HG02798 (cell line): Measurements from ENCODE around the gene CHRNA10.

Source experiments
- ATAC-seq: cut with Tn5 transposase; IDR thresholded peaks from one replicate; pipeline ENCODE4 v1.9.1; 2021; ENCODE audit warnings: mild to moderate bottlenecking; ENCODE audit not compliant: unreplicated experiment, poor library complexity

CHRNA10 gene

GRCh38 chr11:3635641-3636375 is 35.4 kb downstream of the CHRNA10 start:
- no peak for ATAC-seq

- ATAC-seq: no peak
Measured at GRCh38 chr11:3632070-3632660, 39.0 kb downstream of the CHRNA10 start.

GRCh38 chr11:3631331-3631730 is 39.9 kb downstream of the CHRNA10 start:
- no peak for ATAC-seq

- ATAC-seq: no peak
Measured at GRCh38 chr11:3627291-3627690, 43.9 kb downstream of the CHRNA10 start.

GRCh38 chr11:3626250-3626960 is 44.8 kb downstream of the CHRNA10 start:
- no peak for ATAC-seq

- ATAC-seq: no peak
Measured at GRCh38 chr11:3623767-3624458, 47.3 kb downstream of the CHRNA10 start.

GRCh38 chr11:3623121-3623520 is 48.1 kb downstream of the CHRNA10 start:
- no peak for ATAC-seq

- no peak for ATAC-seq
Measured at GRCh38 chr11:3622521-3622920, 48.7 kb downstream of the CHRNA10 start.

GRCh38 chr11:3617990-3618389 is 53.2 kb downstream of the CHRNA10 start:
- no peak for ATAC-seq

- ATAC-seq: no peak
Measured at GRCh38 chr11:3616721-3617460, 54.3 kb downstream of the CHRNA10 start.

GRCh38 chr11:3615998-3616397 is 55.2 kb downstream of the CHRNA10 start:
- no peak for ATAC-seq
